Ishikawa (cell line): ENCODE data around the gene DGKI.

ENCODE experiments used
- CEBPB ChIP-seq: IDR thresholded peaks from 2 replicates; pipeline ENCODE4 v1.6.1; 2012
- CREB1 ChIP-seq: IDR thresholded peaks from 2 replicates; pipeline ENCODE4 v1.6.1; 2012; ENCODE audit warnings: low read depth
- EGR1 ChIP-seq: IDR thresholded peaks from 2 replicates; pipeline ENCODE4 v1.6.1; 2012
- EP300 ChIP-seq: IDR thresholded peaks from 2 replicates; pipeline ENCODE4 v1.6.1; 2012; ENCODE audit warnings: borderline replicate concordance
- FOXM1 ChIP-seq: IDR thresholded peaks from 2 replicates; pipeline ENCODE4 v1.6.1; 2012; ENCODE audit warnings: low read depth, borderline replicate concordance
- MAX ChIP-seq: IDR thresholded peaks from 2 replicates; pipeline ENCODE4 v1.6.1; 2012
- NFIC ChIP-seq: IDR thresholded peaks from 2 replicates; pipeline ENCODE4 v1.6.1; 2012
- RAD21 ChIP-seq: IDR thresholded peaks from 2 replicates; pipeline ENCODE4 v1.6.1; 2012; ENCODE audit warnings: low read depth
- REST ChIP-seq: IDR thresholded peaks from 2 replicates; pipeline ENCODE4 v1.6.1; 2012; ENCODE audit warnings: low read depth, mild to moderate bottlenecking
- TAF1 ChIP-seq: IDR thresholded peaks from 2 replicates; pipeline ENCODE4 v1.6.1; 2012; ENCODE audit warnings: low read depth, mild to moderate bottlenecking
- TCF12 ChIP-seq: IDR thresholded peaks from 2 replicates; pipeline ENCODE4 v1.6.1; 2012; ENCODE audit warnings: low read depth
- TEAD4 ChIP-seq: IDR thresholded peaks from 2 replicates; pipeline ENCODE4 v1.6.1; 2012
- YY1 ChIP-seq: IDR thresholded peaks from 2 replicates; pipeline ENCODE4 v1.6.1; 2012; ENCODE audit warnings: low read depth
- ZBTB7A ChIP-seq: IDR thresholded peaks from 2 replicates; pipeline ENCODE4 v1.6.1; 2012; ENCODE audit warnings: low read depth
- TF ChIP-seq, protein P1 (sequence below): IDR thresholded peaks from 2 replicates; pipeline ENCODE4 v1.6.1; 2012

The DGKI gene

GRCh38 chr7:137492889-137493288 is 353.9 kb downstream of the DGKI start:
- no peak for TF ChIP-seq YY1
- TF ChIP-seq EGR1 = no peak
- no peak for TF ChIP-seq NFIC
- TF ChIP-seq TEAD4 = no peak
- TF ChIP-seq EP300 = no peak
- TF ChIP-seq CEBPB = no peak
- TF ChIP-seq ZBTB7A = no peak
- no peak for TF ChIP-seq FOXM1
- no peak for TF ChIP-seq RAD21

DNA sequence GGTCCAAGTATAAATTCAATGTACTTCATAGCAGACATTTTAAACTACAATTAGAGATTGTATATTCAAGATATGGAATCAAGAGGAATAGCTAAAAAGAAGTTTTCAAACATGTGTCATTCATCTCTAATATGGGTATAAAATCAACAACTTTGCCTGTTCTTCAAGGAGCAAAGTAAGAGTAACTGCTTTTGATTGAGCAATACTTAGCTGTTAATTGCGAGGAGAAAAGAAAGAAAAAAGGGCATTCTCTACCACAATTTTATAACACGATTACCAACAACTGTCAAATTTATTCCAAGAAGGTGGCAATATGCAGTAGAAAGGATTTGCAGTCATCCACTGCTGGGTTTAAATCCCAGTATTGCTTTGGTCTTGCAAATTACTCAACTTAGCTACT is 356.9 kb downstream of the DGKI start:
- TF ChIP-seq EP300 = no peak
- no peak for TF ChIP-seq EGR1
- TF ChIP-seq TCF12 = no peak
- no peak for TF ChIP-seq RAD21
- no peak for TF ChIP-seq TAF1
- TF ChIP-seq, protein P1, sequence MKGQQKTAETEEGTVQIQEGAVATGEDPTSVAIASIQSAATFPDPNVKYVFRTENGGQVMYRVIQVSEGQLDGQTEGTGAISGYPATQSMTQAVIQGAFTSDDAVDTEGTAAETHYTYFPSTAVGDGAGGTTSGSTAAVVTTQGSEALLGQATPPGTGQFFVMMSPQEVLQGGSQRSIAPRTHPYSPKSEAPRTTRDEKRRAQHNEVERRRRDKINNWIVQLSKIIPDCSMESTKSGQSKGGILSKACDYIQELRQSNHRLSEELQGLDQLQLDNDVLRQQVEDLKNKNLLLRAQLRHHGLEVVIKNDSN = no peak

GRCh38 chr7:137488038-137488437 is 358.7 kb downstream of the DGKI start:
- no peak for TF ChIP-seq REST
- TF ChIP-seq RAD21 = no peak
- no peak for TF ChIP-seq NFIC
- TF ChIP-seq, protein P1 = no peak
- no peak for TF ChIP-seq MAX
- TF ChIP-seq EP300 = no peak
- TF ChIP-seq CEBPB = no peak
- no peak for TF ChIP-seq TEAD4
- TF ChIP-seq EGR1 = no peak
- TF ChIP-seq YY1 = no peak
- TF ChIP-seq TAF1 = no peak
- TF ChIP-seq FOXM1 = no peak
- no peak for TF ChIP-seq ZBTB7A
- TF ChIP-seq TCF12 = no peak
- no peak for TF ChIP-seq CREB1

DNA sequence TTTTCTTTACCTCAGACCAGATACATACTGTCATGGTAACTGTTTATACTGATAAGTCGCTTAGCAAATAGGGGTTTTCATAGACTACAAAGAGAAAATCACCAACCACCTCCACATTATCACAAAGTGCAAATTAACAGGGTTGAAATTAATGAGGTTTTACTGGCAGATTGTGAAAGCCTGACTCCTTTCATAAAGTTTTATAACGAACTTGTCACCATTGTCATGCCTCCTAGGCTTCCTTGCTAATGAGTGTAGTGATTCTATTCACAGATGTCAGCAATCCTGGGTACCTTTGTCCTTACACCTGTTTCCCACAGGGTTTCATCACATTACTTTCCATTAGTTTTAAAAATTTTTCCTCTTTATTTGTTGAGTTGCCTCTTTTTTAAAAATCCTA is 361.0 kb downstream of the DGKI start:
- TF ChIP-seq, protein P1 = no peak
- TF ChIP-seq CREB1 (no peak), TEAD4 (no peak), ZBTB7A (no peak), TCF12 (no peak), TAF1 (no peak), EP300 (no peak), YY1 (no peak), CEBPB (no peak), FOXM1 (no peak), REST (no peak), EGR1 (no peak), NFIC (no peak), MAX (no peak), RAD21 (no peak)

DNA sequence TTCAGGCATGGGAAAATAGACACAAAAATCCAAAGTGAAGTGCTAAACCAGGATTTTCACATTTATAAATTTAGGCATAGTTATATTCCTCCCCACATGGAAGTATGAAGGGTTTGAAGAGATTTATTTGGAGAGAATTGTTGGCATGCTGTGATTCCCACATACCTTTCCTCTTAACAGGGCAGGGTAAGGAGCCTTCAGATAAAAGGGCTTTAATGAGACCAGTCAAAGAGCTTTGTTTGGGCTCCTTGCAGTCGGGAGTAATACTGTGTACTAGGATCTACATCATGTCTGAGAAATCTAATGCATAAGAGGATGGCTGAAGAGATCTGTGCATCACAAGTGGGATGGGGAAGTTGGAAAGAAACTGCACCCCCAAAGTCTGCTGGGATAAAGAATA is 362.4 kb downstream of the DGKI start:
- no peak for TF ChIP-seq FOXM1
- TF ChIP-seq ZBTB7A = no peak
- TF ChIP-seq MAX = no peak
- no peak for TF ChIP-seq REST
- TF ChIP-seq EGR1 = no peak
- TF ChIP-seq TAF1 = no peak
- TF ChIP-seq EP300 = no peak
- TF ChIP-seq, protein P1 = no peak
